Stimulated activated CD8-positive, alpha-beta memory T cell treated with anti-CD3 and anti-CD28 coated beads, Interleukin-7, amount 100 ng/mL, for 48 hours (primary cell): ENCODE data around the gene RALGAPA1.

ENCODE experiments used
- DNase-seq, 2 donors: peaks; one replicate each; pipeline ENCODE4 v3.0.0-alpha.2; 2020; ENCODE audit warnings: low read depth in 1 of 2; ENCODE audit errors: extremely low read depth in 1 of 2

The RALGAPA1 gene

DNA sequence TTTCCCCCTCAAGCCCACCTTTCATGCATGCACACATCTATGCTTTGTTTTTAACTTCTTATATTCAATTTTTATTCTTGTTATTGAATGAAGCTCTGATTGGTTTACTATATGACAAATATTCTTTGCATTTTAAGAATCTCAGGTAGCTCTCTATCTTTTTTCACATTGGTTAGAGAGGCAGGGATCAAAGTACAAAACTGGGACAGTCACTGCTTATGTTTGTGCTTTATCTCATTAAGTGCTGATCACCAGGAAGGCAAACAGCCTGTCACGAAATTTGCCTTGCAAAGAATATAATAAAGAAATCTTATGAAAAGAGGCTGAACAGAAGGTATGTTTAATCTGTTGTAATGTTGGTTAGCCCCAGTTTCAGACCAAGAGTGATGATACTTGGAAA, 304.8 kb downstream of the RALGAPA1 start:
- DNase-seq, result no peak

- no peak for DNase-seq
Observed at GRCh38 chr14:35503646-35504045, 305.4 kb downstream of the RALGAPA1 start.

- no peak for DNase-seq
Observed at GRCh38 chr14:35499180-35499579, 309.9 kb downstream of the RALGAPA1 start.

DNA sequence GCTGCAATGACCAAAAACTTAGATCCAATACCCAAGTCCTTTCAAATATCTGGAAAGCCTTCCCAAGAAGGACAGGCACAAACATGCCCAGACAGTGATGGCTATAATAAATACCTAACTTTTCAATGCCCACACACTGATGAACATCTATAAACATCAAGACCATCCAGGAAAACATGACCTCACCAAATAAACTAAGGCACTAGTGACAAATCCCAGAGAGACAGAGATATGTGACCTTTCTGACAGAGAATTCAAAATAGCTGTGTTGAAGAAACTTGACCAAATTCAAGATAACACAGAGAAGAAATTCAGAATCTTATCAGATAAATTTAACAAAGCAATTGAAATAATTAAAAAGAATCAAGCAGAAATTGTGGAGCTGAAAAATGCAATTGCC, 313.8 kb downstream of the RALGAPA1 start:
- DNase-seq, result no peak

GRCh38 chr14:35492569-35493014, 316.5 kb downstream of the RALGAPA1 start:
- DNase-seq, result no peak
